Ovary (tissue), 3 donors: ENCODE results near the gene ZRANB1.

Experiments
- CTCF ChIP-seq, 3 donors: fragments of 450-650 bp in 2 of 3; fragments of 200-600 bp in 1 of 3; IDR thresholded peaks; one replicate each; pipeline versions ENCODE4 v1.5.1 to v1.8.0; 2016 to 2022; ENCODE audit warnings: antibody characterized with exemption in 3 of 3, mild to moderate bottlenecking in 1 of 3
- EP300 ChIP-seq: sonication (generic); formaldehyde crosslinking; IDR thresholded peaks from one replicate; pipeline ENCODE4 v1.6.1; 2017; ENCODE audit warnings: antibody characterized with exemption
- POLR2A ChIP-seq: fragments of 450-650 bp; IDR thresholded peaks from one replicate; pipeline ENCODE4 v1.6.1; 2017; ENCODE audit warnings: antibody characterized with exemption, mild to moderate bottlenecking, moderate library complexity
- donor health status: DM: no; HTN: no; CAD: no.

GRCh38 chr10:125026036-125026931 is 84.4 kb downstream of the ZRANB1 start:
- no peak for TF ChIP-seq CTCF (IDR thresholded peaks at IDR 0.05)
- no peak for TF ChIP-seq POLR2A
- TF ChIP-seq EP300: no peak
